GM12878 (cell line): ENCODE data around the gene MYBBP1A. TPM values are rescaled to one million over a fixed set of nuclear protein-coding genes. Genes with fewer than 3 reads are reported as not detected.

ENCODE experiments used
- ATAC-seq: fragments of 200-7000 bp; cut with Tn5 transposase; 3 replicates; pipeline ENCODE4 v1.9.1; 2020; ENCODE audit warnings: mild to moderate bottlenecking, moderate library complexity
- BruUV-seq: library from RNA; stranded (reverse); fragments of 400-500 nt; replicated peaks from 2 replicates; lab custom pipeline; 2021; lab: Mats Ljungman, UMichigan
- CTCF ChIA-PET: fragments of 300-600 bp; sonication (Branson Sonifier 250); formaldehyde crosslinking; extraction: SDS; loops from one replicate; lab custom pipeline; 2021; ENCODE audit warnings: inconsistent platforms; lab: Yijun Ruan, JAX
- POLR2A ChIA-PET: fragments of 350-600 bp; formaldehyde crosslinking; extraction: SDS; loops from one replicate; lab custom pipeline; 2021; ENCODE audit warnings: inconsistent platforms; lab: Charles Lee
- RAD21 ChIA-PET: fragments of 300-600 bp; sonication (Branson Sonifier 250); formaldehyde crosslinking; loops from one replicate; lab custom pipeline; 2023; ENCODE audit warnings: antibody characterized with exemption; ENCODE audit not compliant: unreplicated experiment; lab: Charles Lee
- SMC1A ChIA-PET: fragments of 300-600 bp; sonication (Branson Sonifier 250); formaldehyde crosslinking; loops from one replicate; lab custom pipeline; 2023; ENCODE audit not compliant: unreplicated experiment, uncharacterized antibody; lab: Charles Lee
- DNase-seq: peaks from one replicate; pipeline ENCODE4 v3.0.0-alpha.2; 2011; ENCODE audit warnings: low read depth, low spot score
- FAIRE-seq: peaks from 3 replicates; lab custom pipeline; 2011; peaks lifted over from hg19 to GRCh38; lab: Jason Lieb, UNC
- H2AFZ ChIP-seq: 2 replicates; pipeline ENCODE4 v1.6.0; 2011; ENCODE audit warnings: low read depth, low read length, control low read depth; ENCODE audit not compliant: control insufficient read depth
- H3K27ac ChIP-seq: 2 replicates; pipeline ENCODE4 v1.5.1; 2011; ENCODE audit warnings: control low read depth; ENCODE audit not compliant: control insufficient read depth, insufficient read depth
- H3K27me3 ChIP-seq, 2 experiments: replicated peaks in 1 of 2; 2 replicates each; pipeline versions ENCODE4 v1.6.0 to v1.6.1; 2011; ENCODE audit warnings: low read length in 1 of 2; ENCODE audit not compliant: control insufficient read depth in 2 of 2, insufficient read depth in 2 of 2
- H3K36me3 ChIP-seq, 2 experiments: 2 replicates each; pipeline ENCODE4 v1.5.1; 2011; ENCODE audit warnings: low read length in 1 of 2; ENCODE audit not compliant: control insufficient read depth in 2 of 2, insufficient read depth in 2 of 2
- H3K4me1 ChIP-seq: 2 replicates; pipeline ENCODE4 v1.6.1; 2011; ENCODE audit warnings: mild to moderate bottlenecking, low read length, moderate library complexity, mixed read lengths; ENCODE audit not compliant: control insufficient read depth, insufficient read depth
- H3K4me2 ChIP-seq: 2 replicates; pipeline ENCODE4 v1.6.0; 2011; ENCODE audit warnings: control low read depth; ENCODE audit not compliant: control insufficient read depth, insufficient read depth
- H3K4me3 ChIP-seq: fragments of 200-600 bp; sonication (generic); 2 replicates; pipeline ENCODE4 v1.5.1; 2016
- H3K79me2 ChIP-seq: 2 replicates; pipeline ENCODE4 v1.6.0; 2011; ENCODE audit warnings: low read length; ENCODE audit not compliant: control insufficient read depth, insufficient read depth
- H3K9ac ChIP-seq: 2 replicates; pipeline ENCODE4 v1.8.0; 2011; ENCODE audit warnings: low read length, control low read depth, mixed read lengths; ENCODE audit not compliant: control insufficient read depth, insufficient read depth
- H3K9me3 ChIP-seq: replicated peaks from 3 replicates; pipeline ENCODE4 v1.5.1; 2011; ENCODE audit warnings: mild to moderate bottlenecking, low read length; ENCODE audit not compliant: control insufficient read depth, insufficient read depth
- H4K20me1 ChIP-seq: 2 replicates; pipeline ENCODE4 v1.6.0; 2011; ENCODE audit not compliant: control insufficient read depth, insufficient read depth
- BACH1 ChIP-seq: fragments of 450-650 bp; IDR thresholded peaks from 2 replicates; pipeline ENCODE4 v1.6.1; 2017; ENCODE audit warnings: mild to moderate bottlenecking, borderline replicate concordance
- EED ChIP-seq: sonication (generic); IDR thresholded peaks from 2 replicates; pipeline ENCODE4 v1.6.1; 2016; ENCODE audit warnings: antibody characterized with exemption, low read depth
- NR2C1 ChIP-seq: fragments of 450-650 bp; IDR thresholded peaks from 2 replicates; pipeline ENCODE4 v1.6.1; 2017; ENCODE audit warnings: antibody characterized with exemption, mild to moderate bottlenecking, moderate library complexity
- NR2C2 ChIP-seq: IDR thresholded peaks from 2 replicates; pipeline ENCODE4 v1.6.1; 2011; ENCODE audit warnings: borderline replicate concordance, low read depth; ENCODE audit not compliant: control insufficient read depth, insufficient read length
- POLR2A ChIP-seq: IDR thresholded peaks from 2 replicates; pipeline ENCODE4 v1.6.1; 2011; ENCODE audit warnings: low read depth, mild to moderate bottlenecking, low read length
- REST ChIP-seq: IDR thresholded peaks from 2 replicates; pipeline ENCODE4 v1.6.1; 2012; ENCODE audit warnings: mild to moderate bottlenecking, low read depth, low read length
- SUPT20H ChIP-seq: IDR thresholded peaks from 2 replicates; pipeline ENCODE4 v1.6.1; 2011; ENCODE audit warnings: low read depth, mild to moderate bottlenecking, low read length, moderate library complexity, borderline replicate concordance; ENCODE audit not compliant: control insufficient read depth
- ZBED1 ChIP-seq: IDR thresholded peaks from 2 replicates; pipeline ENCODE4 v1.6.1; 2016; ENCODE audit warnings: borderline replicate concordance
- WGBS: methylation state at CpG from one replicate; pipeline ENCODE4 v1.1.6; 2016; ENCODE audit warnings: low lambda C conversion rate; ENCODE audit not compliant: insufficient replicate concordance, insufficient coverage; ENCODE audit errors: missing lambda C conversion rate; 5-methylcytosine and 5-hydroxymethylcytosine counted together
- in situ Hi-C: fragments of 300-500 bp; cut with MboI; formaldehyde crosslinking; loops from 9 replicates; pipeline ENCODE4 v1.14.3; 2018; ENCODE audit warnings: mixed read lengths
- intact Hi-C: fragments of 100-400 bp; cut with micrococcal nuclease; formaldehyde crosslinking; loops from one replicate; pipeline ENCODE4 v1.14.2; 2022; ENCODE audit not compliant: unreplicated experiment
- polyA plus RNA-seq, 11 experiments: library from polyadenylated mRNA; depleted of rRNA in 4 of 11; unstranded in 6 of 11; stranded (reverse) in 5 of 11; fragments of >200 nt; fragmentation: Nextera tagmentation in 4 of 11; fragmentation: Illumina TruSeq in 1 of 11; extraction: Ambion mirVana in 4 of 11; extraction: Trizol in 1 of 11; gene quantifications; 1 replicate in 1 of 11; 2 replicates in 10 of 11; pipeline versions ENCODE4 v1.2.1 to v1.2.3, GENCODE V29; 2011 to 2016; ENCODE audit warnings: inconsistent platforms in 2 of 11, missing spikeins in 2 of 11, low read depth in 1 of 11
- total RNA-seq, 4 experiments: library from RNA; depleted of rRNA in 3 of 4; stranded (reverse); fragments of >200 nt in 3 of 4; fragmentation: Illumina TruSeq in 1 of 4; extraction: Trizol in 1 of 4; gene quantifications; 2 replicates each; pipeline versions ENCODE4 v1.2.1 to v1.2.3, GENCODE V29; 2013 to 2021
- TF ChIP-seq, protein P1 (sequence below): fragments of 450-650 bp; IDR thresholded peaks from 2 replicates; pipeline ENCODE4 v1.6.1; 2014; ENCODE audit warnings: mild to moderate bottlenecking

MYBBP1A gene
- total and polyA plus RNA-seq, 10 of the 15 experiments (the other 5 are each of a cell fraction or from before 2014, with no cell fraction given) = 2.5 to 121 (median 71.6) TPM

GRCh38 chr17:4542726-4543191, 12.4 kb downstream of the MYBBP1A start:
- Histone ChIP-seq H3K9ac (no peak overlapping the region), H3K79me2 (no peaks in the 10 kb centered on the region), H3K36me3 (peaks cover 8 to 50% of the 10 kb centered on the region in 2 experiments; a peak in 3 of 4 replicates), H2AFZ (no peak overlapping the region), H3K4me3 (no peak overlapping the region), H3K4me1 (no peaks in the 10 kb centered on the region), H3K27me3 (no peaks in the 10 kb centered on the region), H3K27ac (no peak overlapping the region), H3K4me2 (no peak overlapping the region), H3K9me3 (no peaks in the 10 kb centered on the region), H4K20me1 (no peaks in the 10 kb centered on the region; the same call in 1 of the 2 replicates)
- ATAC-seq = no peak
- intact Hi-C loops (no loop called here), in situ Hi-C loops (no loop called here)
- no TSS peak for BruUV-seq
- ChIA-PET CTCF (interaction anchor here (1.0 kb wide), 1 partner anchor 293 kb away, joined by 3 read pairs; no protein-coding TSS in a partner anchor), RAD21 (no interaction called here), SMC1A (no interaction called here), POLR2A (no interaction called here)
- DNase-seq = no peak
- peak; percentile 40; the same call in 1 of the 2 replicates for TF ChIP-seq POLR2A
- no peak for TF ChIP-seq EED
- no peak for FAIRE-seq
- WGBS = 99% methylated on average over 19 of the region's 19 CpGs

- ATAC-seq = no peak
- no peaks in the 10 kb centered on the region for H3K4me1 ChIP-seq
- SMC1A ChIA-PET = no interaction called here
- no peak overlapping the region for H3K9ac ChIP-seq
- FAIRE-seq = no peak
- H4K20me1 ChIP-seq = no peaks in the 10 kb centered on the region; the same call in 1 of the 2 replicates
- no peaks in the 10 kb centered on the region for H3K27me3 ChIP-seq
- no peak overlapping the region for H3K27ac ChIP-seq
- H3K9me3 ChIP-seq = no peaks in the 10 kb centered on the region
- intact Hi-C loops = no loop called here
- RAD21 ChIA-PET = no interaction called here
- in situ Hi-C loops = no loop called here
- peaks cover 5 to 50% of the 10 kb centered on the region in 2 experiments; a peak in 3 of 4 replicates for H3K36me3 ChIP-seq
- no peak overlapping the region for H3K4me2 ChIP-seq
- POLR2A ChIA-PET = no interaction called here
- no peaks in the 10 kb centered on the region for H3K79me2 ChIP-seq
- 98% methylated on average over 14 of the region's 14 CpGs for WGBS
- H2AFZ ChIP-seq = no peak overlapping the region
- no TSS peak for BruUV-seq
- DNase-seq = no peak
- H3K4me3 ChIP-seq = no peak overlapping the region
- CTCF ChIA-PET = interaction anchor here (1.0 kb wide), 1 partner anchor 293 kb away, joined by 3 read pairs; no protein-coding TSS in a partner anchor
- TF ChIP-seq ZBED1 (no peak), NR2C2 (no peak), REST (no peak), BACH1 (no peak), NR2C1 (no peak), SUPT20H (no peak)
- TF ChIP-seq, protein P1, sequence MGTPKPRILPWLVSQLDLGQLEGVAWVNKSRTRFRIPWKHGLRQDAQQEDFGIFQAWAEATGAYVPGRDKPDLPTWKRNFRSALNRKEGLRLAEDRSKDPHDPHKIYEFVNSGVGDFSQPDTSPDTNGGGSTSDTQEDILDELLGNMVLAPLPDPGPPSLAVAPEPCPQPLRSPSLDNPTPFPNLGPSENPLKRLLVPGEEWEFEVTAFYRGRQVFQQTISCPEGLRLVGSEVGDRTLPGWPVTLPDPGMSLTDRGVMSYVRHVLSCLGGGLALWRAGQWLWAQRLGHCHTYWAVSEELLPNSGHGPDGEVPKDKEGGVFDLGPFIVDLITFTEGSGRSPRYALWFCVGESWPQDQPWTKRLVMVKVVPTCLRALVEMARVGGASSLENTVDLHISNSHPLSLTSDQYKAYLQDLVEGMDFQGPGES = no peak
Observed at GRCh38 chr17:4542003-4542725, 13.0 kb downstream of the MYBBP1A start.
